Activated CD8-positive, alpha-beta memory T cell treated with anti-CD3 and anti-CD28 coated beads for 1 hour (primary cell): ENCODE results near the gene LAGE3.

Experiments
- DNase-seq, 2 donors: peaks; one replicate each; pipeline ENCODE4 v3.0.0-alpha.2; 2020; ENCODE audit warnings: low read depth in 1 of 2; ENCODE audit errors: extremely low read depth in 1 of 2

The LAGE3 gene

DNA sequence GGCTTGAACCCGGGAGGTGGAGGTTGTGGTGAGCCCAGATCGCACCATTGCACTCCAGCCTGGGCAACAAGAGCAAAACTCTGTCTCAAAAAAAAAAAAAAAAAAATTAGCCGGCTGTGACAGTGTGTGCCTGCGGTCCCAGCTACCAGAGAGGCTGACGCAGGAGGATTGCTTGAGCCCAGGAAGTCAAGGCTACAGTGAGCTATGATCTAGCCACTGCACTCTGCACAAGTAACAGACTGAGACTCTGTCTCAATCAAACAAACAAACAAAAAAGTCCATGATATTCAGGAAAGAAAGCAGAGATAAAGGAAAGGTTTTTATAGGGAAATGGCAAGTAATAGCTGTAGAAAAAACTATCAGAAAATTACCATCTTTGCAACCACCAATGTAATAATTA, 2.1 kb upstream of the LAGE3 start:
- DNase-seq, result no peak

DNA sequence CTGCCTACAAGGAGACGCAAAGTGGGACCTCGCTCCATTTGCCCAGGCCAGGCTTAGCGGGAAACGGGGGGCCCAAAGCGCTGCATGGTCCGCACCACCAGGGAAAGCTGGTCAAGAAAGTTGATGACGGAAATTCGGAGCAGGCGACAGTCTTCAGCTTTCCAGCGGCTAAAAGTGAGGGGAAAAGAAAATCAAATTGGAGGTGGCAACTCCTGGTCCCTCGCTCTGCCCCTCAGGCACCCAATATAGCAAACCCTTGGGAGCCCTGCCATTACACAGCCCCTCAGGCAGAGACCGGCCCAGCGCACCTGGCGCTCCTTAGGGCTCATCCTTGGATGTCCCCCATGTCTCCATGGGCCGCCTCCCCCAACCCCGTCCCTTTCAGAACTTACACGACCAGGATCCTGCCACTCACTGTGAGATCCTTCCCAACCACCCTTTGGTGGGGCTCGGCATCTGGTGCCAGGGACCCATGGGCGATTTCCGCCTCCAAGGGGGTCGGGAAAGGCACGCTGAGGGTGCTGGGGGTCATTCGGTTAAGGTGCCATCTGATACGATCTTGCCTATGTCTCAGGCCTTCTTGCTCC, 1.1 kb downstream of the LAGE3 start:
- DNase-seq, result no peak

DNA sequence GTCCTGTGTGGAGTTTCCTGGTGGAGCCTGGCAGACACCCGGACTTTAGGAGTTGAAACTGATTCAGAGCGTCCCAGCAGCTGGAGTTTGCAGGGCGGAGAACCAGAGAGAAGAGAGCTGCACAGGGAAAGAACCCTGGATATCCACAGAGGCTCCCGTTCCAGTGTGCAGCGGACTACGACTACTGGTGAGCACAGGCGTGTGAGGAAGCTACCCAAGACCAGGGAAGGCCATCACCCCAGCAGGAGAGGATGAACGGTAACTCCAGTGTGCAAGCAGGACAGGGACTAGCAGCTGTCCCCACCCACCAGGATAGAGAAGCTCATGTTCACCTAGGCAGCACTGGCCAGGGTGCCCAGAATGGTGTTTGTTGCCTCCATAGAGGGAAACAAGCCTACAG, 2.3 kb downstream of the LAGE3 start:
- no peak for DNase-seq

DNA sequence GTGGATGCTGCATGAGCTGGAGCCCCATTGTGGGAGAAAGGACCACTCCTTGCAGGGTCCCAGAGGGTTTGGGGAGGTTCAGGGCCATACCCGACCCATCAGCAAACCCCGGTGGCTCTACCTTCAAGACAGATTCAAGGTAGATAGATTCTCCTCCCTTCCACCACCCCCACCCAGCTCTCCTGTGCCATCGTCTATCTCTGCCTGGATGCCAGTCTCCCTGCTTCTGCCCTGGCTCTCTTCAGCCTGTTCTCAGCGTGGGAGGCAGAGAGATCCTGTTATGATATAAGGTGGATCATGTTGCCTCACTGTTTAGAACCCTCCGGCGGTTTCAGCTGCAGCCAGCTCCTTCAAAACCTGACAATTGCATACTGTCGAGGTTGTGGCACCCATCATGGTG, 5.4 kb downstream of the LAGE3 start:
- no peak for DNase-seq

DNA sequence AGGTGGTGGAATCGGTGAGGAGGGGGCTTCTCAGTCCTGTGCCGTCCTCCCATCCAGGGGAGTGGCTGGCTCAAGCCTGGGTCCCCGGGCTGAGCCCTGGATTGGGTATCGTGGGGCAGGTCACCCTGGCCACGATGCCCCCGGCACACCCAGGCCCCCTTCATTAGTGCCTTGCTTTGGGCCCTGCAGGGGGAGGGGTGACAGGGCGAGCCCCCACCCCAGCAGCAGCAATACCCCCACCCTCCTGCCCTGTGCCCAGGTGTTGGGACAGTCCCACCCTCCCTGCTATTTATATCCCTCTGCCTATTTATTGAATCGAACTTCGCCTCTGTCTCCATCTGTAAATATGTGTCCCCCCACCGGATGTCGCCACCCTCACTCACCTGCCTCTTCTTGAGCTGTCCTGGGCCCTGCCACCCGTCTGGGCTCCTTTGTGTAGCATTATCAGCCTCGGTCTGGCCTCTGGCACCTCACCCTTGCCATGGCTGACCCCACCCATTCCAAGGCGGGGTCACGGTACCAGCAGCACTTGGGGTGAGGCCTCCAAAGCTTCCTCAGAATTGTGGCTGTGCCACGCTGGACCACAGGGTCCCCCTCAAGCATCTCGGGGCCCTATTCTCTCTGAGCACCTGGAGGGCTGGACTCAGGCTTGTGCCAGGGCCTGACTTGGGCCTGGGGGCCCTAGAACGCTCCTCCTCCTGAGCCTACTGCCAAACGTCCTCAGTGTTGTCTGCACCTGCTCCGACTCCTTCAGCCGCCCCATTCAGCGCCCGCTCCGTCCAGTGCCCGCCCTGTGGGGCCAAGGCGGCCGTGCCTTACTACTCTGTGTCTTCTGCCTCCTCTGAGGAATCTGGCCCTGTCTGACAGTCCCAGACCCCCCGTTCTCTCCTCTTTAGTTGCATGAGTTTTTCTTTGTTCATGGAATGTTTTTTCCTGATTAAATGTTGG, 6.1 kb downstream of the LAGE3 start:
- no peak for DNase-seq

DNA sequence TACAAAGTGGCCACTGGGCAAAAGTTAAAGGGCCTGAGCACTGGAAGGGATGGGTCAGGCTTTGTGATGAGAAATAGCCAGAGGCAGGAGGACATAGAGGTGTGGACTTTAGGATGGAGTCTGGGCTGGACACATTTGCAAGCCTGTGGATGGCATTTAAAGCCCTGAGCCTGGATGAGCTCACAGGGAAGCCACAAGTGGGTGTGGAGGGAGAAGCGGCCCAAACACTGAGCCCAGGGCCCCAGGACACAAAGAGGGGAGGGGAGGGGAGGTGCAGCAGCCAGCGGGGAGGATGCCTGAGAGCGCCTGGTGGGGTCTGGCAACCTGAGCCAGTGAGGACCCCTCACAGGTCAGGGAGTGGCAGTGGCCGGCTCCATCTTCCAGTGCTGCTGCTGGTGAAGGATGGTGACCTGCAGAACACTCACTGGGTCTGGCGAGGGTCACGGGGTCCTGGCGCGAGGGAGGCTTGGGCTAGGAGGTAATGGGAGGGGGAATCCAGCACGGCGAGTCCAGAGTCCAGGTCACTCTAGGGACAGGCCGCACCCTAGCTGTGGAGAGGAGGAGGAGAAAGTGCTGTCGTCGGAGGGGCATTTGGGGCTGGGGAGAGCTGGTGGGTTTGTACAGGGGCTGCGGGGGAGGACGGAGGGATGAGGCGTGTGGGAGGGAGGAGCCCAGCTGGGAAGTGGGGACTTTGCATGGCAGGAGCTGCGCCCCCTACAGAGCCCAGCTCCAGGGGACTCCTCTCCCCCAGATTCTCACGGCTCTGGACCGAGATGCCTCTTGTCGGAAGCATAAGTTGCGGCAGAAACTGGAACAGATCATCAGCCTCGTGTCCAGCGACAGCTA, 7.0 kb downstream of the LAGE3 start:
- DNase-seq, result no peak

DNA sequence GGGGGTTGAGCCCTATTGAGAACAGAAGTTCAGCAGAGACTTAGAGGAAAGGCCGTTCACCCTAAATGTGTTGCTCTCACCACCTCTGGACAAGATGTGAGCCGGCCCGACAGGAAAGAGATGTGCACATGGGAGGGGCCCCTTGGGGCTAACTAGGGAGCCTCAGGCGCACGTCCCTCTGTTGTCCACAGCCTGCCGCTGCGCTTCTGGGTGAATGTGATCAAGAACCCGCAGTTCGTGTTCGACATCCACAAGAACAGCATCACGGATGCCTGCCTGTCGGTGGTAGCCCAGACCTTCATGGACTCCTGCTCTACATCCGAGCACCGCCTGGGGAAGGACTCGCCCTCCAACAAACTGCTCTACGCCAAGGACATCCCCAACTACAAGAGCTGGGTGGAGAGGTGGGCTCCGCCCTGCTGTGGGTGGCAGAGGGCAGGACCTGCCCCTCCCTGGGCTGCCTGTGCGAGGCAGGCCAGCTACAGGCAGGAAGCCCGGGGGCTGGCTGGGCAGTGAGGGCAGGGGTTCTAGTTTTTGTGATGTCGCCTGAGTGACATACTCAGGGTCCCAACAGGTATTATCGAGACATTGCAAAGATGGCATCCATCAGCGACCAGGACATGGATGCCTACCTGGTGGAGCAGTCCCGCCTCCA, 8.0 kb downstream of the LAGE3 start:
- no peak for DNase-seq

DNA sequence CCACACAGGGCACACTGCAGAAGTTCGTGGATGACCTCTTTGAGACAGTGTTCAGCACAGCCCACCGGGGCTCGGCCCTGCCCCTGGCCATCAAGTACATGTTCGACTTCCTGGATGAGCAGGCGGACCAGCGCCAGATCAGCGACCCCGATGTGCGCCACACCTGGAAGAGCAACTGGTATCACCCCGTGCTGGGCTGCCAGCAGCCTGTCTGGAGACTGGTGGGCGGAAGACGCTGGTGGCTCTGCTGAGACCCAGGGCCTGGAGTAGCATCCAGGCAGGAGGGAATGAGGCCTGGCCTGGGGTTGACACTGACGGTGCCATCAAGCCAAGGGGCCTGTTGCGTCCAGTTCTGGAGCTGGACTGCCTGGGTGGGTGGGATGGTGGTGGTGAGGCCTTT, 8.6 kb downstream of the LAGE3 start:
- DNase-seq, result no peak

DNA sequence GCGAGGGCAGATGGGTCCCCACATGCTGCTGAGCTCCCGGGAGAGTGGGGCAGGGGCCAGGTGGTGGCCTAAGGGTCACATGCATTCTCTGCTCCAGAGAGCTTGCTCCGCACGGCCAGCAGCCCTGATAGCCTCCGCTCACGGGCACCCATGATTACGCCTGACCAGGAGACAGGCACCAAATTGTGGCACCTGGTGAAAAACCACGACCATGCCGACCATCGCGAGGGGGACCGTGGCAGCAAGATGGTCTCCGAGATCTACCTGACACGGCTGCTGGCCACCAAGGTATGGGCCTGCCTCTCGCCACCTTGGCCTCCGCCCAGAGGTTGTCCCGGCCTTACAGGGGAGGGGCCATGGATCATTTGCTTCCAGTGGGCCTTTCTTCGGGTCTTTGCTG, 9.2 kb downstream of the LAGE3 start:
- DNase-seq, result no peak

DNA sequence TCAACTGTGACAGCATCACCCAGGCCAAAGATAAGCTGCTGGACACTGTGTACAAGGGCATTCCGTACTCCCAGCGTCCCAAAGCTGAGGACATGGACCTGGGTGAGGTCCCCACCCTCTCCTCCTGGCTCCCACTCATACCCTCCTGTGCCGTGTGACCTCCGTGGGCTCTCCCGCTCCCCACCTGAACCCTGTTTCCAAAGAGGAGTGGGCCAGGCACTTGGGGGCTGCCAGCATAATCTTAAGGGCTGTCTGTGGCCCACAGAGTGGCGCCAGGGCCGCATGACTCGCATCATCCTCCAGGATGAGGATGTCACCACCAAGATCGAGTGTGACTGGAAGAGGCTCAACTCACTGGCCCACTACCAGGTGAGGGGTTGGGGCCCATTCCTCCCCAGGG, 10.0 kb downstream of the LAGE3 start:
- DNase-seq, result no peak

DNA sequence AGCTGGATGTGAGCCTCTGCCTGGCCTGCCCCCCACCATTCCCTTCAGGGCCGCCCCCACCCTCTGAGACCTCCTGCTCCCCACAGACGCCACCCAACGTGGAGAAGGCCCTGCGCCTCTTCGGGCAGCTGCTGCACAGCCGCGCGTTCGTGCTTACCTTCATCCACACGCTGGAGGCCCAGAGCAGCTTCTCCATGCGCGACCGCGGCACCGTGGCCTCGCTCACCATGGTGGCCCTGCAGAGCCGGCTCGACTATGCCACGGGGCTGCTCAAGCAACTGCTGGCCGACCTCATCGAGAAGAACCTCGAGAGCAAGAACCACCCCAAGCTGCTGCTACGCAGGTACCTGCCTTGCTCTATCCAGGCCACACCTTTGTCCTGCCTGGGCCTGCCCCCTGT, 10.9 kb downstream of the LAGE3 start:
- no peak for DNase-seq

DNA sequence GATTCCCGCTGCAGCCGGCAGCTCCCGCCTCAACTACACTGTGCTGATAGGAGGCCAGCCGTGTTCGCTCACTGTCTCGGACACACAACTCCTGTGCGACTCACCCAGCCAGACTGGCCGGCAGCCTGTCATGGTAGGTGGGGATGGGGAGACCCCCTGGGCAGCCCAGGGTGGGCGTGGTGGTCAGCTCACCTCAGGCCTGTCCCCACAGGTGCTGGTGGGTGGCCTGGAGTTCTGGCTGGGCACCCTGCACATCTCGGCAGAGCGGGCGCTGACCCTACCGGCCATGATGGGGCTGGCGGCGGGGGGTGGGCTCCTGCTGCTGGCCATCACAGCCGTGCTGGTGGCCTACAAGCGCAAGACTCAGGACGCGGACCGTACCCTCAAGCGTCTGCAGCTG, 11.5 kb downstream of the LAGE3 start:
- no peak for DNase-seq

DNA sequence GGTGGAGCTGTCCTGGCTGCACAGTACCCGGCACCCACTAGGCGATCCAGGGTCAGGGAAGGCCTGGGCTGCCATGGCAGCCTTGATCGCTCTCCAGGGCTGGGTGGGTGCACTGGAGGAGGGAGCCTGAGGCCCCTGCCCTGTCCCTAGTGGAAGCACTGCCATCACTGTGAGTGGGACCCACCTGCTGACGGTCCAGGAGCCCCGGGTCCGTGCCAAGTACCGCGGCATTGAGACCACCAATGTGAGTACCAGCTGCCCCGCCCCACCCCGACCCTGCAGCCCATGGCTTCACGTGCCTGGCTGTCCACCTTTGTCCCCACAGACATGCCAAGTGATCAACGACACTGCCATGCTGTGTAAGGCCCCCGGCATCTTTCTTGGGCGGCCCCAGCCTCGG, 12.2 kb downstream of the LAGE3 start:
- no peak for DNase-seq

DNA sequence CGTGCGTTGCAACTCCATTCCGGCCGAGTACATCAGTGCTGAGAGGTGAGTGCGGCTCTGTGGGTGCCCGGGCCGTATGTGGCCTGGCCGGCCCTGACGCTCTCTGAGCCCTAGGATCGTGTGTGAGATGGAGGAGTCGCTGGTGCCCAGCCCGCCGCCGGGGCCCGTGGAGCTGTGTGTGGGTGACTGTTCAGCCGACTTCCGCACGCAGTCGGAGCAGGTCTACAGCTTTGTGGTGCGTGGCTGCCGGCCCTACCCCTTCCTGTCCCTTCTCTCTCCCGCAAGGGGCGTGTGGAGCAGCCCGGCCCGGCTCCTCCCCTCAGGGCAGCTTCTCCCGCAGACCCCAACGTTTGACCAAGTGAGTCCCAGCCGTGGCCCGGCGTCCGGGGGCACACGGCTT, 13.0 kb downstream of the LAGE3 start:
- no peak for DNase-seq

DNA sequence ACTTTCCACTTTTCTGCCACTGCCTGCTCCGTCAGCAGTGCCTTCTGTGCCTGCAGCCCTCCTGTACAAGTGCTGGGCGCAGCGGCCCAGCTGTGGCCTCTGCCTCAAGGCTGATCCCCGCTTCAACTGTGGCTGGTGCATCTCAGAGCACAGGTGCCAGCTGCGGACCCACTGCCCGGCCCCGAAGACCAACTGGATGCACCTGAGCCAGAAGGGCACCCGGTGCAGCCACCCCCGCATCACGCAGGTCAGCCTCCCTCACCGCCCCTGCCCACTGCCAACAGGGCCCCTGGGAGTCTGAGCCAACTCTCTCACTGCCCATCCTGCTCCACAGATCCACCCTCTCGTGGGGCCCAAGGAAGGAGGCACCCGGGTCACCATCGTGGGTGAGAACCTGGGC, 13.5 kb downstream of the LAGE3 start:
- no peak for DNase-seq

DNA sequence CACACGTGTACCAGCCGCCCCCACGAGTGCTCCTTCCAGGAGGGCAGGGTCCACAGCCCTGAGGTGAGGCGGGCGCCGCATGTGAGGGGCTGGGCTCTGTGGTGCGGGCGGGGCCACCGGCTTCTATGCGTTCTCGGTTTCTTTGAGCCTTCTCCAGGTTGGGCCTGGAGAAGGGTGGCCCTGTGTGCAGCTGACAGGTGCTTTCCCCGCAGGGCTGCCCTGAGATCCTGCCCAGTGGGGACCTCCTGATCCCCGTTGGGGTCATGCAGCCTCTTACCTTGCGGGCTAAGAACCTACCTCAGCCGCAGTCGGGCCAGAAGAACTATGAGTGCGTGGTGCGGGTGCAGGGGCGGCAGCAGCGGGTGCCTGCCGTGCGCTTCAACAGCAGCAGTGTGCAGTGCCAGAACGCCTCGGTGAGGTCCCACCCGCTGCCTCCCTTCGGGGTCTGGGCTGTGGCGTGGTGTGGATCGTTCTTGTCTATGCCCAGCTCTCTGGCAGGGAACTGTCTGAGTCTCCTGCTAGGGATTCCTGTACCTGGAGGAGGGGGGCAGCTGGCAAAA, 14.2 kb downstream of the LAGE3 start:
- no peak for DNase-seq

DNA sequence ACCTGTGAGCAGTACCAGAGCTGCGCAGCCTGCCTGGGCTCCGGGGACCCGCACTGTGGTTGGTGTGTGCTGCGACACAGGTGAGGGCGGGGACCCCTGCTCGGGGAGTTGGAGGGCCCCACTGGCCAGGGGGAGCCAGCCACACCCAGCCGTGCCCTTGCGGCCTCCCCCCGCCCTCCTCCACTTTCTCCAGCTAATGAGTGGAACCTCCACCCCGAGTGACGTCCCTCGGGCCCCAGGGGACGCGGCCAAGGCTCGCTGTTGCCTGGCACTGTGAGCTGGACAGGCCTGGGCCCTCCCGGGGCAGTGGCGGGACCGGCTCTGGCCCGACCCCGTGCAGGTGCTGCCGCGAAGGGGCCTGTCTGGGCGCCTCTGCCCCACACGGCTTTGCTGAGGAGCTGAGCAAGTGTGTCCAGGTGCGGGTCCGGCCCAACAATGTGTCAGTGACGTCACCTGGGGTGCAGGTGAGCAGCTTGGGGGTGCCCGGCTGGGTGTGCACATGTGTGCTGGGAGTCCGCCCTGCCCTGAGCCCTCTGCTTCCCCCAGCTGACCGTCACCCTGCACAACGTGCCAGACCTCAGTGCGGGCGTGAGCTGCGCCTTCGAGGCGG, 15.4 kb downstream of the LAGE3 start:
- DNase-seq, result no peak

DNA sequence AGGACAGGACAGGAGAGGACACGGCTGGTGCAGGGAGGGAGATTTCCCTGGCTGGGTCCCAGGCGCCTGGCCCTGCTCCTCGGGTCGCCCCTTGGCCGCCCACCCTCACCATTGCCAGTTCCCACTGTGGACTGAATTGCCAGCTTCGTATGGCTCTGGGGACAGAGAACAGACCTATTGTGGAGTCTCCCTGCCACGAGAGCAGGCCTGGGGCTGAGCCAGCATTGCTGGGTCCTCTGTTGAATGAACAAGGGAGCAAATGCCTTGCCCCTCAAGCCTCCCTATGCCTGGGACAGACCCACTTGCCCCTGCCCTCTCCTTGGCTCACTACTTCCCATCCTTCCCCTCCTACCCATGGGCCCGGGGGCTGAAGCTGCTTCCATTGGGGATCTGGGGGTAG, 16.7 kb downstream of the LAGE3 start:
- no peak for DNase-seq

DNA sequence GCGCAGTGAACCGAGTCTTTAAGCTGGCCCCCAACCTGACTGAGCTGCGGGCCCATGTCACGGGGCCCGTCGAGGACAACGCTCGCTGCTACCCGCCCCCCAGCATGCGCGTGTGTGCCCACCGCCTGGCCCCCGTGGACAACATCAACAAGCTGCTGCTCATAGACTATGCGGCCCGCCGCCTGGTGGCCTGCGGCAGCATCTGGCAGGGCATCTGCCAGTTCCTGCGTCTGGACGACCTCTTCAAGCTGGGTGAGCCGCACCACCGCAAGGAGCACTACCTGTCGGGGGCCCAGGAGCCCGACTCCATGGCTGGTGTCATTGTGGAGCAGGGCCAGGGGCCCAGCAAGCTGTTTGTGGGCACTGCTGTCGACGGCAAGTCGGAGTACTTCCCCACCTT, 18.8 kb downstream of the LAGE3 start:
- DNase-seq, result no peak

DNA sequence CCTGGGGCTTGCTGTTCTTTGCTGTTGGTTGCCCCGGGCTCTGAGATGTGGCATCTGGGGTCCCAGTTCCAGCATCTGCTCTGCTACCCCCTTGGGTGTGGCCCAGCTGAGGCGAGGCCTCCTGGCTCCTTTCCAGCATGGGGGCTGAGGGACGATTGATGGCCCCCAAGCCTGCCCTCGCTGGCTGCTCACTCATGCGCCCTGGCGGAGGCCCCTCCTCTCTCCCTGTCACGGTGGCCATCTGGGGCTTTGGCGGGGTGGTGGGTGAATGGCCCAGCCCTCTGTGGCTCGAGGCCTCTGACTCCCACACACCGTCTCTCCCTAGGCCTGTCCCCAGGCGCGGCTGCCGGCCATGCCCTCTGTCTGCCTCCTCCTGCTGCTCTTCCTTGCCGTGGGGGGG, 19.2 kb downstream of the LAGE3 start:
- no peak for DNase-seq
